PC-3 (cell line): ENCODE measurements around the gene VWA2. TPM values are rescaled to one million over a fixed set of nuclear protein-coding genes. Genes with fewer than 3 reads are reported as not detected.
A peak's percentile ranks its signal among the peaks of the same experiment; 100 is the strongest.

ENCODE experiments used
- ATAC-seq: fragments of 200-7000 bp; cut with Tn5 transposase; 2 replicates; pipeline ENCODE4 v1.9.1; 2020; ENCODE audit warnings: mild to moderate bottlenecking, moderate library complexity
- BruUV-seq: library from RNA; stranded (reverse); fragments of 400-500 nt; replicated peaks from 2 replicates; lab custom pipeline; 2021; lab: Mats Ljungman, UMichigan
- CTCF ChIA-PET: fragments of 300-600 bp; sonication (Branson Sonifier 250); formaldehyde crosslinking; loops from one replicate; lab custom pipeline; 2022; ENCODE audit warnings: antibody characterized with exemption; lab: Charles Lee
- POLR2A ChIA-PET: fragments of 300-600 bp; sonication (Branson Sonifier 250); formaldehyde crosslinking; loops from one replicate; lab custom pipeline; 2022; ENCODE audit warnings: antibody characterized with exemption; ENCODE audit not compliant: unreplicated experiment; lab: Charles Lee
- DNase-seq: peaks from one replicate; pipeline ENCODE4 v3.0.0-alpha.2; 2015
- H2AFZ ChIP-seq: fragments of 300-600 bp; sonication (generic); 2 replicates; pipeline ENCODE4 v1.6.0; 2016; ENCODE audit warnings: antibody characterized with exemption, low read length
- H3F3A ChIP-seq: fragments of 300-600 bp; sonication (generic); one replicate; pipeline ENCODE4 v1.6.0; 2017; ENCODE audit warnings: antibody characterized with exemption, low read length, control low read depth, mild to moderate bottlenecking; ENCODE audit not compliant: unreplicated experiment
- H3K27ac ChIP-seq: fragments of 300-600 bp; sonication (generic); 2 replicates; pipeline ENCODE4 v1.5.1; 2016; ENCODE audit warnings: mild to moderate bottlenecking, low read length
- H3K27me3 ChIP-seq: fragments of 300-600 bp; sonication (generic); 2 replicates; pipeline ENCODE4 v1.6.1; 2016; ENCODE audit warnings: low read length, mixed read lengths
- H3K36me3 ChIP-seq: fragments of 300-600 bp; sonication (generic); 2 replicates; pipeline ENCODE4 v1.6.1; 2016; ENCODE audit warnings: low read depth, mixed run types, low read length, mixed read lengths
- H3K4me1 ChIP-seq: fragments of 300-600 bp; sonication (generic); 2 replicates; pipeline ENCODE4 v1.5.1; 2016; ENCODE audit warnings: low read length; ENCODE audit not compliant: insufficient read depth
- H3K4me2 ChIP-seq: fragments of 300-600 bp; sonication (generic); 2 replicates; pipeline ENCODE4 v1.6.0; 2016; ENCODE audit warnings: low read length
- H3K4me3 ChIP-seq: fragments of 300-600 bp; sonication (generic); 2 replicates; pipeline ENCODE4 v1.5.1; 2016; ENCODE audit warnings: mild to moderate bottlenecking, low read length, mixed read lengths
- H3K79me2 ChIP-seq: fragments of 300-600 bp; sonication (generic); 2 replicates; pipeline ENCODE4 v1.6.1; 2017; ENCODE audit warnings: low read length, mixed read lengths
- H3K9ac ChIP-seq: fragments of 300-600 bp; sonication (generic); 2 replicates; pipeline ENCODE4 v1.6.0; 2016; ENCODE audit warnings: mild to moderate bottlenecking, low read length
- H3K9me2 ChIP-seq: fragments of 300-600 bp; sonication (generic); replicated peaks from 2 replicates; pipeline ENCODE4 v1.6.1; 2016; ENCODE audit warnings: mixed run types, low read length, mixed read lengths
- H3K9me3 ChIP-seq: fragments of 300-600 bp; sonication (generic); 2 replicates; pipeline ENCODE4 v1.6.1; 2016; ENCODE audit warnings: low read length, mixed read lengths
- H4K20me1 ChIP-seq: fragments of 300-600 bp; sonication (generic); 2 replicates; pipeline ENCODE4 v1.6.1; 2016; ENCODE audit warnings: low read length, mixed read lengths
- CTCF ChIP-seq: fragments of 300-600 bp; sonication (generic); conservative IDR thresholded peaks from 2 replicates; pipeline ENCODE4 v1.5.1; 2017; ENCODE audit warnings: antibody characterized with exemption, low read depth, mild to moderate bottlenecking, low read length
- EZH2 ChIP-seq: fragments of 300-600 bp; sonication (generic); IDR thresholded peaks from one replicate; pipeline ENCODE4 v1.6.1; 2017; ENCODE audit warnings: antibody characterized with exemption, mild to moderate bottlenecking, low read length; ENCODE audit not compliant: unreplicated experiment
- EZH2phosphoT487 ChIP-seq: fragments of 300-600 bp; sonication (generic); IDR thresholded peaks from 2 replicates; pipeline ENCODE4 v1.6.1; 2018; ENCODE audit warnings: mild to moderate bottlenecking, antibody characterized with exemption, low read length, borderline replicate concordance
- intact Hi-C: fragments of 100-400 bp; cut with micrococcal nuclease; formaldehyde crosslinking; loops from 2 replicates; pipeline ENCODE4 v1.9.0; 2023
- total RNA-seq: library from RNA; depleted of rRNA; stranded (reverse); fragments of >200 nt; gene quantifications from 2 replicates; pipeline ENCODE4 v1.2.3, GENCODE V29; 2014

VWA2 gene
- total RNA-seq, 1 experiment from 2014 or later: not detected

GRCh38 chr10:114266521-114266920, 27.5 kb downstream of the VWA2 start:
- Histone ChIP-seq H2AFZ (no peak overlapping the region), H3K9me2 (no peaks in the 10 kb centered on the region), H3K79me2 (no peaks in the 10 kb centered on the region), H3K27me3 (no peaks in the 10 kb centered on the region), H3K36me3 (no peaks in the 10 kb centered on the region), H3K9ac (no peak overlapping the region), H3K4me2 (0 out of 2 replicates have a peak overlapping the region, but pooled peaks have one; percentile 21), H4K20me1 (no peaks in the 10 kb centered on the region), H3K4me1 (peaks cover 17% of the 10 kb centered on the region; the same call in 1 of the 2 replicates), H3K4me3 (no peak overlapping the region), H3F3A (no peaks in the 10 kb centered on the region), H3K9me3 (no peaks in the 10 kb centered on the region), H3K27ac (no peak overlapping the region)
- peak; percentile 67 for DNase-seq
- ChIA-PET CTCF (interaction anchor here (0.6 kb wide), 1 partner anchor 132 kb away, joined by 3 read pairs; no protein-coding TSS in a partner anchor), POLR2A (no interaction called here)
- TF ChIP-seq EZH2 (no peak), CTCF (no peak), EZH2phosphoT487 (no peak)
- ATAC-seq: peak; percentile 89
- intact Hi-C loops: no loop called here
- no TSS peak for BruUV-seq

GRCh38 chr10:114271075-114271778, 32.2 kb downstream of the VWA2 start:
- H3K9me2 ChIP-seq: no peaks in the 10 kb centered on the region
- ChIA-PET POLR2A (no interaction called here), CTCF (no interaction called here)
- no peak for TF ChIP-seq EZH2phosphoT487
- no peak for TF ChIP-seq CTCF
- no peak for TF ChIP-seq EZH2
- H3K4me3 ChIP-seq: no peak overlapping the region
- H4K20me1 ChIP-seq: no peaks in the 10 kb centered on the region
- H3F3A ChIP-seq: no peaks in the 10 kb centered on the region
- no peaks in the 10 kb centered on the region for H3K27me3 ChIP-seq
- ATAC-seq: peak; percentile 6
- peak overlapping the region; percentile 21 for H3K27ac ChIP-seq
- H3K9ac ChIP-seq: no peak overlapping the region
- DNase-seq: peak; percentile 61
- BruUV-seq: no TSS peak
- no peaks in the 10 kb centered on the region for H3K9me3 ChIP-seq
- H3K36me3 ChIP-seq: no peaks in the 10 kb centered on the region
- H3K4me1 ChIP-seq: peaks cover 26% of the 10 kb centered on the region
- no peak overlapping the region for H2AFZ ChIP-seq
- H3K79me2 ChIP-seq: no peaks in the 10 kb centered on the region
- 0 out of 2 replicates have a peak overlapping the region, but pooled peaks have one; percentile 34 for H3K4me2 ChIP-seq
- intact Hi-C loops: no loop called here

GRCh38 chr10:114271779-114272167, 32.7 kb downstream of the VWA2 start:
- no peaks in the 10 kb centered on the region for H3F3A ChIP-seq
- H3K9ac ChIP-seq: no peak overlapping the region
- no peak overlapping the region for H2AFZ ChIP-seq
- H4K20me1 ChIP-seq: no peaks in the 10 kb centered on the region
- no peaks in the 10 kb centered on the region for H3K27me3 ChIP-seq
- ChIA-PET POLR2A (no interaction called here), CTCF (no interaction called here)
- BruUV-seq: no TSS peak
- TF ChIP-seq EZH2phosphoT487 (no peak), EZH2 (no peak), CTCF (no peak)
- intact Hi-C loops: no loop called here
- ATAC-seq: peak; percentile 96
- H3K4me1 ChIP-seq: peaks cover 20% of the 10 kb centered on the region
- peak overlapping the region; percentile 34; the same call in 1 of the 2 replicates for H3K4me2 ChIP-seq
- peak overlapping the region; percentile 21; the same call in 1 of the 2 replicates for H3K27ac ChIP-seq
- peak; percentile 91 for DNase-seq
- no peak overlapping the region for H3K4me3 ChIP-seq
- no peaks in the 10 kb centered on the region for H3K9me2 ChIP-seq
- H3K9me3 ChIP-seq: no peaks in the 10 kb centered on the region
- no peaks in the 10 kb centered on the region for H3K36me3 ChIP-seq
- no peaks in the 10 kb centered on the region for H3K79me2 ChIP-seq
